ENCODE measurements around the gene SPEG.
A peak's percentile ranks its signal among the peaks of the same experiment; 100 is the strongest.

The SPEG gene

DNA sequence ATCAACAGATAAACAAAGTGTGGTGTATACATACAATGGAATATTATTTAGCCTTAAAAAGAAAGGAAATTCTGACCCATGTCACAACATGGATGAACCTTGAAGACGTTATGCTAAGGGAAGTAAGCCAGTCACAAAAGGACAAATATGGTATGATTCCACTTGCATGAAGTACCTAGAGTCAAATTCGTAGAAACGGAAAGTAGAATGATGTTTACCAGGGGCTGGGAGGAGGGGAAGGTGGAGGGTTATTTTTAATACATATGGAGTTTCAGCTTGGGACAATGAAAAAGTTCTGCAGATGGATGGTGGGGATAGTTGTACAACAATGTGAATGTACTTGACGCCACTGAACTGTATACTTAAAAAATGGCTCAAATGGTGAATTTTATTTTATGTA lies 19.8 kb upstream of the SPEG start:
- peaks cover 12% of the 10 kb centered on the region for H3K4me1 ChIP-seq (ENCODE audit: insufficient read depth, insufficient read length)
- no peak overlapping the region for H3K4me3 ChIP-seq (ENCODE audit: insufficient read length, low read depth)
- H3K27me3 ChIP-seq (ENCODE audit: insufficient read depth, insufficient read length), result no peaks in the 10 kb centered on the region
- H3K36me3 ChIP-seq (ENCODE audit: insufficient read depth, insufficient read length, low read length), result no peaks in the 10 kb centered on the region
- no peak for DNase-seq (ENCODE audit: low read depth, low spot score)
- H3K9me3 ChIP-seq (ENCODE audit: insufficient read depth, low read length), result peaks cover 13% of the 10 kb centered on the region; the same call in 1 of the 2 replicates
- TF ChIP-seq ZNF274 (IDR thresholded peaks at IDR 0.05; ENCODE audit: low read depth, low read length) (no peak), YY1 (IDR thresholded peaks at IDR 0.05; ENCODE audit: insufficient read depth, insufficient read length) (no peak), SUZ12 (IDR thresholded peaks at IDR 0.05; ENCODE audit: extremely low read depth, insufficient read depth, insufficient read length) (no peak)
- H3K9ac ChIP-seq (ENCODE audit: insufficient read length, low read depth), result no peak overlapping the region

DNA sequence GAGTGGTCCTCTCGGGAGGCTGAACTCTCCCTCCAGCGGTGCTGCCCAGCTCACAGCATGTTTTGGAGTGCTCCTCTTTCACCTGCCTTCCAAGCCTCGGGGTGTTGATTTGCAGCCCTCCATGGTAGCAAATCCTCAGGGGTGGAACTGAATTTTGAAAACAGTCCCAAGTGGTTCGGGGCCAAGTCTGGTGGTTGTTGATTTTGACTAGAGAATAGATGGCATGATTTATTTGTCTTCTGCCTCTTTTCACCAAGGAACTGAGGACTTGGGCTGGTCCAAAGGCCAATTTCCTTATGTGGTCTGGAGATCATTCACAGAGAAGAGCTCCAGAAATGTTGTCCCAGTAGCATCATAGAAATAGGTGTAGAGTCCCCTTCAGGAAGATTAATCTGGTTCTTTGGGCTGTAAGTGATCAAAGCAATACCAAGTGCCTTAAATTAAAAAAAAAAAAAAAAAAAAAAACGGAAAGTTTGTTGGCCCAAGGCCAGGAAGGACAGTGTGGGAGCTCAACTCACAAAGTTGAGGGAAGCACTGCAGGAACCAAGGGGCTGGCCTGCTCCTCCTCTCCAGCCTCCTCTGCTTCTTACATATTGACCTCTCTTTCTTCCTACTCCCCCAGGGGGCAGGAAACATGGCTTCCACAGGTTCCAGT lies 18.9 kb upstream of the SPEG start:
- Histone ChIP-seq H3K9ac (ENCODE audit: insufficient read length, low read depth) (no peak overlapping the region), H3K4me3 (ENCODE audit: insufficient read length, low read depth) (no peak overlapping the region), H3K9me3 (ENCODE audit: insufficient read depth, low read length) (peaks cover 13% of the 10 kb centered on the region; the same call in 1 of the 2 replicates), H3K4me1 (ENCODE audit: insufficient read depth, insufficient read length) (peaks cover 17% of the 10 kb centered on the region), H3K27me3 (ENCODE audit: insufficient read depth, insufficient read length) (no peaks in the 10 kb centered on the region), H3K36me3 (ENCODE audit: insufficient read depth, insufficient read length, low read length) (no peaks in the 10 kb centered on the region)
- no peak for DNase-seq (ENCODE audit: low read depth, low spot score)
- TF ChIP-seq ZNF274 (IDR thresholded peaks at IDR 0.05; ENCODE audit: low read depth, low read length), result no peak
- no peak for TF ChIP-seq SUZ12 (IDR thresholded peaks at IDR 0.05; ENCODE audit: extremely low read depth, insufficient read depth, insufficient read length)
- TF ChIP-seq YY1 (IDR thresholded peaks at IDR 0.05; ENCODE audit: insufficient read depth, insufficient read length), result no peak

DNA sequence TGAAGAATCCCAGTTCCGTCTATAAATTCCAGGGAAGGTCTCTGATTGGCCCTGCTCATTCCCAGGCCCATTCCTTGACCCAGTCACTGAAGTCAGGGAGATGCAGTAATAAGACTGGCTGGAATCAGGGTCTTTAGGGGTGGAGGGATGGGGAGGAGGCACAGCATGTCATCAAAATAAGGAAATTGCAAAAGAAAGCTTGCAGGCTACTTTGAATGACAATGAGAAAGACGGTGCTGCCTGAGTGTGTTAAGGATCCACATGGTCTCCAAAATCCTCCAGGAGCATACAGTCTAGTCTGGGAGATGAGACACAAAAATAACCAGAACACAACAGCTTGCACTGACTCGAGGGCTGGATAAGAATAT lies 18.4 kb upstream of the SPEG start:
- Histone ChIP-seq H3K4me3 (ENCODE audit: insufficient read length, low read depth) (no peak overlapping the region), H3K27me3 (ENCODE audit: insufficient read depth, insufficient read length) (no peaks in the 10 kb centered on the region), H3K9ac (ENCODE audit: insufficient read length, low read depth) (no peak overlapping the region), H3K9me3 (ENCODE audit: insufficient read depth, low read length) (peaks cover 13% of the 10 kb centered on the region; the same call in 1 of the 2 replicates), H3K4me1 (ENCODE audit: insufficient read depth, insufficient read length) (peaks cover 17% of the 10 kb centered on the region), H3K36me3 (ENCODE audit: insufficient read depth, insufficient read length, low read length) (no peaks in the 10 kb centered on the region)
- no peak for TF ChIP-seq SUZ12 (IDR thresholded peaks at IDR 0.05; ENCODE audit: extremely low read depth, insufficient read depth, insufficient read length)
- TF ChIP-seq ZNF274 (IDR thresholded peaks at IDR 0.05; ENCODE audit: low read depth, low read length), result no peak
- no peak for TF ChIP-seq YY1 (IDR thresholded peaks at IDR 0.05; ENCODE audit: insufficient read depth, insufficient read length)
- peak; percentile 66 for DNase-seq (ENCODE audit: low read depth, low spot score)

DNA sequence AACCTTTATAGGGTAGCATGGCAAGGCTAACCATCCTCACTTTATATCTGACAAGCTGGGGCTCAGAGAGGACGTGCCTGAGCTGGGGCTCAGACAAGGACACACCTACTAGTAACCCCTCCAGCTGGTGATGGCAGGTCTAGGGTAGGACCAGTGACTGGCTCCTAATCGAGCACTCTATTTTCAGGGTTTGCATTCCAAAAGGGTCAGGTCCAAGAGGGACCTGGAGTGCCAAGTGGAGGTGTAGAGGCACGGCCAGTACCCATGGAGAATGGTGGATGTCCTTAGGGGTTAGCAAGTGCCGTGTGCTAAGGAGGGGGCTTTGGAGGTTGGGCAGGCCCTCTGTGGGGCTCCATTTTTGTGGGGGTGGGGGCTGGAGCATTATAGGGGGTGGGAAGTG lies 17.7 kb upstream of the SPEG start:
- H3K9ac ChIP-seq (ENCODE audit: insufficient read length, low read depth), result no peak overlapping the region
- H3K27me3 ChIP-seq (ENCODE audit: insufficient read depth, insufficient read length), result no peaks in the 10 kb centered on the region
- DNase-seq (ENCODE audit: low read depth, low spot score), result no peak
- peaks cover 17% of the 10 kb centered on the region for H3K4me1 ChIP-seq (ENCODE audit: insufficient read depth, insufficient read length)
- no peaks in the 10 kb centered on the region for H3K36me3 ChIP-seq (ENCODE audit: insufficient read depth, insufficient read length, low read length)
- H3K4me3 ChIP-seq (ENCODE audit: insufficient read length, low read depth), result no peak overlapping the region
- TF ChIP-seq SUZ12 (IDR thresholded peaks at IDR 0.05; ENCODE audit: extremely low read depth, insufficient read depth, insufficient read length), result no peak
- TF ChIP-seq YY1 (IDR thresholded peaks at IDR 0.05; ENCODE audit: insufficient read depth, insufficient read length), result no peak
- no peak for TF ChIP-seq ZNF274 (IDR thresholded peaks at IDR 0.05; ENCODE audit: low read depth, low read length)
- peaks cover 13% of the 10 kb centered on the region; the same call in 1 of the 2 replicates for H3K9me3 ChIP-seq (ENCODE audit: insufficient read depth, low read length)

DNA sequence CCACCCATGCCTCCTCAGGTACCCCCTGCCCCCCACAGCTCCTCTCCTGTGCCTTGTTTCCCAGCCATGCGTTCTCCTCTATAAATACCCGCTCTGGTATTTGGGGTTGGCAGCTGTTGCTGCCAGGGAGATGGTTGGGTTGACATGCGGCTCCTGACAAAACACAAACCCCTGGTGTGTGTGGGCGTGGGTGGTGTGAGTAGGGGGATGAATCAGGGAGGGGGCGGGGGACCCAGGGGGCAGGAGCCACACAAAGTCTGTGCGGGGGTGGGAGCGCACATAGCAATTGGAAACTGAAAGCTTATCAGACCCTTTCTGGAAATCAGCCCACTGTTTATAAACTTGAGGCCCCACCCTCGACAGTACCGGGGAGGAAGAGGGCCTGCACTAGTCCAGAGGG lies 17.3 kb upstream of the SPEG start:
- peaks cover 17% of the 10 kb centered on the region for H3K4me1 ChIP-seq (ENCODE audit: insufficient read depth, insufficient read length)
- H3K9ac ChIP-seq (ENCODE audit: insufficient read length, low read depth), result peak overlapping the region; percentile 12
- no peak for DNase-seq (ENCODE audit: low read depth, low spot score)
- H3K36me3 ChIP-seq (ENCODE audit: insufficient read depth, insufficient read length, low read length), result no peaks in the 10 kb centered on the region
- no peak overlapping the region for H3K4me3 ChIP-seq (ENCODE audit: insufficient read length, low read depth)
- TF ChIP-seq SUZ12 (IDR thresholded peaks at IDR 0.05; ENCODE audit: extremely low read depth, insufficient read depth, insufficient read length) (no peak), YY1 (IDR thresholded peaks at IDR 0.05; ENCODE audit: insufficient read depth, insufficient read length) (no peak), ZNF274 (IDR thresholded peaks at IDR 0.05; ENCODE audit: low read depth, low read length) (no peak)
- H3K27me3 ChIP-seq (ENCODE audit: insufficient read depth, insufficient read length), result no peaks in the 10 kb centered on the region
- H3K9me3 ChIP-seq (ENCODE audit: insufficient read depth, low read length), result peaks cover 11% of the 10 kb centered on the region; the same call in 1 of the 2 replicates

DNA sequence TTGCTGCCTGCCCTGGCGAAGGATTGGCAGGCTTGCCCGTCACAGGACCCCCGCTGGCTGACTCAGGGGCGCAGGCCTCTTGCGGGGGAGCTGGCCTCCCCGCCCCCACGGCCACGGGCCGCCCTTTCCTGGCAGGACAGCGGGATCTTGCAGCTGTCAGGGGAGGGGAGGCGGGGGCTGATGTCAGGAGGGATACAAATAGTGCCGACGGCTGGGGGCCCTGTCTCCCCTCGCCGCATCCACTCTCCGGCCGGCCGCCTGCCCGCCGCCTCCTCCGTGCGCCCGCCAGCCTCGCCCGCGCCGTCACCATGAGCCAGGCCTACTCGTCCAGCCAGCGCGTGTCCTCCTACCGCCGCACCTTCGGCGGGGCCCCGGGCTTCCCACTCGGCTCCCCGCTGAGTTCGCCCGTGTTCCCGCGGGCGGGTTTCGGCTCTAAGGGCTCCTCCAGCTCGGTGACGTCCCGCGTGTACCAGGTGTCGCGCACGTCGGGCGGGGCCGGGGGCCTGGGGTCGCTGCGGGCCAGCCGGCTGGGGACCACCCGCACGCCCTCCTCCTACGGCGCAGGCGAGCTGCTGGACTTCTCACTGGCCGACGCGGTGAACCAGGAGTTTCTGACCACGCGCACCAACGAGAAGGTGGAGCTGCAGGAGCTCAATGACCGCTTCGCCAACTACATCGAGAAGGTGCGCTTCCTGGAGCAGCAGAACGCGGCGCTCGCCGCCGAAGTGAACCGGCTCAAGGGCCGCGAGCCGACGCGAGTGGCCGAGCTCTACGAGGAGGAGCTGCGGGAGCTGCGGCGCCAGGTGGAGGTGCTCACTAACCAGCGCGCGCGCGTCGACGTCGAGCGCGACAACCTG lies 16.3 kb upstream of the SPEG start, which contains the start of gene DES:
Gene DES (plus strand): TSS at position 223 of the 857 bp plus-strand sequence. CDS start 86 bp downstream, at position 309.
- Histone ChIP-seq H3K9ac (ENCODE audit: insufficient read length, low read depth) (peak within 1 kb of the TSS; percentile 12), H3K4me3 (ENCODE audit: insufficient read length, low read depth) (no peak within 1 kb of the TSS), H3K27me3 (ENCODE audit: insufficient read depth, insufficient read length) (no peaks in the 10 kb centered on the region), H3K4me1 (ENCODE audit: insufficient read depth, insufficient read length) (peaks cover 17% of the 10 kb centered on the region), H3K9me3 (ENCODE audit: insufficient read depth, low read length) (peaks cover under 1% of the 10 kb centered on the region; the same call in 1 of the 2 replicates), H3K36me3 (ENCODE audit: insufficient read depth, insufficient read length, low read length) (no peaks in the 10 kb centered on the region)
- no peak for DNase-seq (ENCODE audit: low read depth, low spot score)
- no peak for TF ChIP-seq ZNF274 (IDR thresholded peaks at IDR 0.05; ENCODE audit: low read depth, low read length)
- TF ChIP-seq YY1 (IDR thresholded peaks at IDR 0.05; ENCODE audit: insufficient read depth, insufficient read length), result no peak
- TF ChIP-seq SUZ12 (IDR thresholded peaks at IDR 0.05; ENCODE audit: extremely low read depth, insufficient read depth, insufficient read length), result no peak

DNA sequence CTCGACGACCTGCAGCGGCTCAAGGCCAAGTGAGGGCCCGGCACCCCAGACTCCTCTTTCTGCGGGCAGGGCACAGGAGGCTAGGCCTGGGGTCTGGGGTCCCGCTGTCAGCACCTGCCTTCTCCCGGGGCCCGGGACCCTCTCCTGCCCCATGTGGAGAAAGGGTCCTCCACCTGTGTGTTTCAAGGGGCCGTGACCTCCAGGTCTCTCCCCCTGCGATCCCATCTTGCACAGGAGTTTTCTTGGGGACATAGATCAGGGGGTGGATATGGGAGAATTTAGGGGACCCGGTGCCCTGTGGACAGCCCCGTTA lies 15.7 kb upstream of the SPEG start:
- Histone ChIP-seq H3K9me3 (ENCODE audit: insufficient read depth, low read length) (no peaks in the 10 kb centered on the region; the same call in 1 of the 2 replicates), H3K9ac (ENCODE audit: insufficient read length, low read depth) (no peak overlapping the region), H3K4me3 (ENCODE audit: insufficient read length, low read depth) (no peak overlapping the region), H3K27me3 (ENCODE audit: insufficient read depth, insufficient read length) (no peaks in the 10 kb centered on the region), H3K36me3 (ENCODE audit: insufficient read depth, insufficient read length, low read length) (no peaks in the 10 kb centered on the region), H3K4me1 (ENCODE audit: insufficient read depth, insufficient read length) (peaks cover 17% of the 10 kb centered on the region)
- TF ChIP-seq ZNF274 (IDR thresholded peaks at IDR 0.05; ENCODE audit: low read depth, low read length) (no peak), SUZ12 (IDR thresholded peaks at IDR 0.05; ENCODE audit: extremely low read depth, insufficient read depth, insufficient read length) (no peak), YY1 (IDR thresholded peaks at IDR 0.05; ENCODE audit: insufficient read depth, insufficient read length) (no peak)
- DNase-seq (ENCODE audit: low read depth, low spot score), result no peak
